Upper lobe of left lung (tissue), 4 donors: Measurements from ENCODE around the gene ADGRV1.
A peak's percentile ranks its signal among the peaks of the same experiment; 100 is the strongest.

Experiments
- CTCF ChIP-seq, 6 experiments: fragments of 450-650 bp in 4 of 6; fragments of 200-600 bp in 2 of 6; sonication (generic) in 2 of 6; IDR thresholded peaks; one replicate each; pipeline ENCODE4 v1.5.1; 2016 to 2019; ENCODE audit warnings: antibody characterized with exemption in 6 of 6
- EP300 ChIP-seq, 4 donors: sonication (generic); formaldehyde crosslinking; IDR thresholded peaks; one replicate each; pipeline ENCODE4 v1.5.1; 2017; ENCODE audit warnings: antibody characterized with exemption in 4 of 4, control low read depth in 2 of 4
- POLR2A ChIP-seq, 4 donors: fragments of 450-650 bp; IDR thresholded peaks; one replicate each; pipeline ENCODE4 v1.5.1; 2016 to 2017; ENCODE audit warnings: antibody characterized with exemption in 4 of 4, mild to moderate bottlenecking in 2 of 4

- TF ChIP-seq CTCF (IDR thresholded peaks at IDR 0.05) (no peak), EP300 (IDR thresholded peaks at IDR 0.05) (peak in 3 of 4 donors; percentile 29 to 72 (median 64)), POLR2A (IDR thresholded peaks at IDR 0.05) (no peak)
Measured at GRCh38 chr5:91042936-91043255, 484.3 kb downstream of the ADGRV1 start.
